ENCODE results near the gene TATDN2. TPM values are rescaled to one million over a fixed set of nuclear protein-coding genes. Genes with fewer than 3 reads are reported as not detected.

The TATDN2 gene
- total and polyA plus RNA-seq, 9 of the 15 experiments (the other 6 are each of a cell fraction or from before 2014, with no cell fraction given), result 5.2 to 44.7 (median 25.8) TPM

GRCh38 chr3:10248184-10248983, at the start of gene TATDN2 (continued):
- TF ChIP-seq TFE3 (CRISPR knock-in tag; IDR thresholded peaks at IDR 0.05) (no peak), RFX1 (IDR thresholded peaks at IDR 0.05) (no peak), L3MBTL2 (IDR thresholded peaks at IDR 0.05) (peak; percentile 100), ZEB2 (IDR thresholded peaks at IDR 0.05) (peak; percentile 76), TRIM25 (IDR thresholded peaks at IDR 0.05; ENCODE audit: borderline replicate concordance) (no peak), RCOR1 (IDR thresholded peaks at IDR 0.05; ENCODE audit: borderline replicate concordance in 1 of 2, low read depth in 2 of 2, low read length in 2 of 2) (peak in 1 of 2 experiments; percentile 68; a peak in 2 of 4 replicates), ZNF197 (CRISPR knock-in tag; IDR thresholded peaks at IDR 0.05; ENCODE audit: low read depth) (no peak), ZKSCAN1 (IDR thresholded peaks at IDR 0.05; ENCODE audit: low read depth, low read length) (no peak), ARNT (IDR thresholded peaks at IDR 0.05) (no peak), LARP7 (IDR thresholded peaks at IDR 0.05) (no peak), FOXJ2 (tag; IDR thresholded peaks at IDR 0.05) (no peak)
- TF ChIP-seq, protein P1, sequence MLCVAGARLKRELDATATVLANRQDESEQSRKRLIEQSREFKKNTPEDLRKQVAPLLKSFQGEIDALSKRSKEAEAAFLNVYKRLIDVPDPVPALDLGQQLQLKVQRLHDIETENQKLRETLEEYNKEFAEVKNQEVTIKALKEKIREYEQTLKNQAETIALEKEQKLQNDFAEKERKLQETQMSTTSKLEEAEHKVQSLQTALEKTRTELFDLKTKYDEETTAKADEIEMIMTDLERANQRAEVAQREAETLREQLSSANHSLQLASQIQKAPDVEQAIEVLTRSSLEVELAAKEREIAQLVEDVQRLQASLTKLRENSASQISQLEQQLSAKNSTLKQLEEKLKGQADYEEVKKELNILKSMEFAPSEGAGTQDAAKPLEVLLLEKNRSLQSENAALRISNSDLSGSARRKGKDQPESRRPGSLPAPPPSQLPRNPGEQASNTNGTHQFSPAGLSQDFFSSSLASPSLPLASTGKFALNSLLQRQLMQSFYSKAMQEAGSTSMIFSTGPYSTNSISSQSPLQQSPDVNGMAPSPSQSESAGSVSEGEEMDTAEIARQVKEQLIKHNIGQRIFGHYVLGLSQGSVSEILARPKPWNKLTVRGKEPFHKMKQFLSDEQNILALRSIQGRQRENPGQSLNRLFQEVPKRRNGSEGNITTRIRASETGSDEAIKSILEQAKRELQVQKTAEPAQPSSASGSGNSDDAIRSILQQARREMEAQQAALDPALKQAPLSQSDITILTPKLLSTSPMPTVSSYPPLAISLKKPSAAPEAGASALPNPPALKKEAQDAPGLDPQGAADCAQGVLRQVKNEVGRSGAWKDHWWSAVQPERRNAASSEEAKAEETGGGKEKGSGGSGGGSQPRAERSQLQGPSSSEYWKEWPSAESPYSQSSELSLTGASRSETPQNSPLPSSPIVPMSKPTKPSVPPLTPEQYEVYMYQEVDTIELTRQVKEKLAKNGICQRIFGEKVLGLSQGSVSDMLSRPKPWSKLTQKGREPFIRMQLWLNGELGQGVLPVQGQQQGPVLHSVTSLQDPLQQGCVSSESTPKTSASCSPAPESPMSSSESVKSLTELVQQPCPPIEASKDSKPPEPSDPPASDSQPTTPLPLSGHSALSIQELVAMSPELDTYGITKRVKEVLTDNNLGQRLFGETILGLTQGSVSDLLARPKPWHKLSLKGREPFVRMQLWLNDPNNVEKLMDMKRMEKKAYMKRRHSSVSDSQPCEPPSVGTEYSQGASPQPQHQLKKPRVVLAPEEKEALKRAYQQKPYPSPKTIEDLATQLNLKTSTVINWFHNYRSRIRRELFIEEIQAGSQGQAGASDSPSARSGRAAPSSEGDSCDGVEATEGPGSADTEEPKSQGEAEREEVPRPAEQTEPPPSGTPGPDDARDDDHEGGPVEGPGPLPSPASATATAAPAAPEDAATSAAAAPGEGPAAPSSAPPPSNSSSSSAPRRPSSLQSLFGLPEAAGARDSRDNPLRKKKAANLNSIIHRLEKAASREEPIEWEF (CRISPR knock-in tag; IDR thresholded peaks at IDR 0.05), result 0 out of 2 replicates have a peak, but pooled peaks have one; percentile 31
- TF ChIP-seq, protein P2, sequence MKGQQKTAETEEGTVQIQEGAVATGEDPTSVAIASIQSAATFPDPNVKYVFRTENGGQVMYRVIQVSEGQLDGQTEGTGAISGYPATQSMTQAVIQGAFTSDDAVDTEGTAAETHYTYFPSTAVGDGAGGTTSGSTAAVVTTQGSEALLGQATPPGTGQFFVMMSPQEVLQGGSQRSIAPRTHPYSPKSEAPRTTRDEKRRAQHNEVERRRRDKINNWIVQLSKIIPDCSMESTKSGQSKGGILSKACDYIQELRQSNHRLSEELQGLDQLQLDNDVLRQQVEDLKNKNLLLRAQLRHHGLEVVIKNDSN (CRISPR knock-in tag; IDR thresholded peaks at IDR 0.05), result peak; percentile 87

Data from K562 (cell line).